Astrocyte of the spinal cord (primary cell): ENCODE results near the gene BAHCC1.
A peak's percentile ranks its signal among the peaks of the same experiment; 100 is the strongest.

Experiments
- DNase-seq: peaks from one replicate; pipeline ENCODE4 v3.0.0; 2011; ENCODE audit warnings: low read depth, low spot score
- H3K4me3 ChIP-seq: 2 replicates; pipeline ENCODE4 v1.5.1; 2011; ENCODE audit warnings: low read depth, mild to moderate bottlenecking, low read length, moderate library complexity
- in situ Hi-C: cut with HindIII; loops from 2 replicates; pipeline ENCODE4 v1.10.0; 2017; ENCODE audit warnings: low sequenced_read_pairs
- TF ChIP-seq, protein P1 (sequence below): IDR thresholded peaks from 2 replicates; pipeline ENCODE4 v1.5.1; 2012; ENCODE audit warnings: low read depth, mild to moderate bottlenecking, low read length, inconsistent platforms

The BAHCC1 gene

DNA sequence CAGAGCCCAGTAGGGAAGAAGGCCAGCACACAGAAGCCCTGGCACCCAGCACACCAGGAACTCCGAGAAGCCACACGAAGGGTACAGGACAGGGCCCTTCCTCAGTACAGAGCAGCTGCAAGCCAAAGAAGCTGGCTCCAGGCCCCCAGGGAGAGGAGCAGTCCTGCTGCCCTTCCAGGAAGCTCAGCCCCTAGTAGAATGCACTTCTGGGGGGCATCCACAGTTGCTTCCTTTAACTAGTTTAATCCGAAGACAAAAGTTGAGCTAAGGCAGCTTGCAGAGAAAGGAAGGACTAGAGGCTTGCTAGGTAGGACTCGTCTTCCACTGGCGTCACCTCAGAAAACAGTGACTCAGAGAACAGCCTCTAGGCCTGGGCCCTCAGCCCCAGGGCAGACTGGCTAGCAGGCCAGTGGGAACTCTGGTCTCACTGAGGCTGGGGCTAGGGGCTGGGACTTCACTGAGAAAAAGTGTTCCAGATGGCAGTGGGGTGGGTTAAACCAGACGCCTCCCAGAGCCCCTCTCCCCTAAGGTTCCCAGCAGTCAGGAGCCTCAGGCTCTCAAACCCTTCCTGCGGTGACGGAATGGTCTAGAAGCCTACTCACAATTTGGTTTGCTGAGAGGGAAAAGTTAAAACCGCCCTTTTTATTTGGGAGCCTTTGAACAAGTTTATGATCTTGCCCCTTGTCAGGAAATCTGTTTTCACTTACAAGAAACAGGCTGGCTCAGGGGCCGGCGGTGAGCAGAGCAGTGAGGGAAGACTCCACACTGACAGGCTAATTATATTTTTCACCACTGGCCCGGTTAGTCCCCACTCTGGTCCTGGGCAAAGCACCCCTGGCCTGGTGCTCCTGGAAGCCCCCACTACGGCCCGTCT lies 75.9 kb downstream of the BAHCC1 start:
- TF ChIP-seq, protein P1, sequence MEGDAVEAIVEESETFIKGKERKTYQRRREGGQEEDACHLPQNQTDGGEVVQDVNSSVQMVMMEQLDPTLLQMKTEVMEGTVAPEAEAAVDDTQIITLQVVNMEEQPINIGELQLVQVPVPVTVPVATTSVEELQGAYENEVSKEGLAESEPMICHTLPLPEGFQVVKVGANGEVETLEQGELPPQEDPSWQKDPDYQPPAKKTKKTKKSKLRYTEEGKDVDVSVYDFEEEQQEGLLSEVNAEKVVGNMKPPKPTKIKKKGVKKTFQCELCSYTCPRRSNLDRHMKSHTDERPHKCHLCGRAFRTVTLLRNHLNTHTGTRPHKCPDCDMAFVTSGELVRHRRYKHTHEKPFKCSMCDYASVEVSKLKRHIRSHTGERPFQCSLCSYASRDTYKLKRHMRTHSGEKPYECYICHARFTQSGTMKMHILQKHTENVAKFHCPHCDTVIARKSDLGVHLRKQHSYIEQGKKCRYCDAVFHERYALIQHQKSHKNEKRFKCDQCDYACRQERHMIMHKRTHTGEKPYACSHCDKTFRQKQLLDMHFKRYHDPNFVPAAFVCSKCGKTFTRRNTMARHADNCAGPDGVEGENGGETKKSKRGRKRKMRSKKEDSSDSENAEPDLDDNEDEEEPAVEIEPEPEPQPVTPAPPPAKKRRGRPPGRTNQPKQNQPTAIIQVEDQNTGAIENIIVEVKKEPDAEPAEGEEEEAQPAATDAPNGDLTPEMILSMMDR = no peak
- no peak overlapping the region for H3K4me3 ChIP-seq
- in situ Hi-C loops = no loop called here
- DNase-seq = peak; percentile 37

DNA sequence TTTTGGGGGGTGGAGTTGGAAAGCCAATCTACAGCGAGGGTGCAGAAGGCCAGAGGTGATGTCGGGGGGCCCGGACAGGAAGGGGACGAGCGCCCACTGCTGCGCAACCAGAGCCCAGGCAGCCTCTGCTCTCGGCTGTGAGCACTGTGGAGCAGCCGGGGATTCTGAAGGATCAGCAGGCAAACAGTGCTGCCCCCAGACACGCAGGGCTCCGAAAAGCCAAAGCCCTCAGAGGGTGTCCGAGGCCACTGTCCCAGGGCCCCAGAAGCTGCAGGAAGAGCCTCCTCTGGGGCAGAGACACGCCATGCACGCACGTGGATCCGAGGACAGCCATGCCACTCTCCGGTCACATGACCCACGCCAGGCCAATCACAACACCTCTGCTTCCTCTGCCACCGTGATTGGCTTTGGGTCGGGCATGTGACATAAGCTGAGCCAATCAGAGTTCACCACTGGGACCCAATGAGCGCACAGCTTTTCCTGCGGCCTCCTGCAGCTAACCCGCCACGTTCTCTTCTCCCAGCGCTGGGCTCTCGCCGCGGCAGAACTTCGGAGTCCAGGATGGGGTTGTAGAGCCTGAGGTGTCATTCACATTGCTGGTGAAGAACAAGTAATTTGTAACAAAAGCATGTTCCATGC lies 76.7 kb downstream of the BAHCC1 start:
- H3K4me3 ChIP-seq = no peak overlapping the region
- peak; percentile 74 for DNase-seq
- TF ChIP-seq, protein P1 = peak; percentile 27
- in situ Hi-C loops = no loop called here

DNA sequence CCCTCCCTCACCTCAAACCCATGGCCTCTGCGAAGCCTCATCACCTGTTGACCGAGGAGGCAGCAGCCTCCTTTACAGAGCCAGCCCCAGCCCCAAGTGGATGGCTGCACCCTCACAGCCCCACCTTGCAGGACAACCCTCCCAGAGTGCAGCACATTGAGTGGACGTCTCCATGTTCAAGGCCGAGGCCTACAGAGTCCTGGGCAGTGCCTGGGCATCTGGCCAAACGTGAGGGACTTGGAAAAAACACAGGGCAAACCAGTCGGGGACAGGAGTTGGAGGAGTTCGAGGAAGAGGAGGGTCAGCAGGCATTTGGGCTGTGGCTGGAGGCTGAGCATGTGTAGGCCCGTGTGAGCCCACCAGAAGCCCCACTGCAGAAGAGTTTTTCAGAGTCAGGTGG lies 77.8 kb downstream of the BAHCC1 start:
- in situ Hi-C loops = no loop called here
- no peak overlapping the region for H3K4me3 ChIP-seq
- TF ChIP-seq, protein P1 = no peak
- no peak for DNase-seq

DNA sequence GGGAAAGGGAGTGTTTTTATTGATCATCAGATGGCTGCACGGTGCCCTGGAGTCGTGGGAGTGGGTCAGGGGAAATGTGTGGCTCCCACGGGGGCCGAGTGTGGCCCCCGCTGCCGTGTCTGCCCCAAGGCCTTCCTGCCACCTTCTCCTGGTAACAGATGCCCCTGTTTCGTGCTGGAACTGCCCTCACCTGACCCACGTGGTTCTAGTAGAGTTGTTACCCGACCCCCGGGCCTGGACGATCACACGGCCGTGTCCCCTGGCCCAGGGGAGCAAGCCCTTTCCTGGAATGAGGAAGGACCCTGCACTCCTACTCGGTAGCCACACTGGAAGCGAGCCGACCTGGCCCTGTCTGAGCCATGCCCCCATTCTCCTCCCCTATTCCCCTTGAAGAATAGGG lies 79.7 kb downstream of the BAHCC1 start:
- in situ Hi-C loops = no loop called here

DNA sequence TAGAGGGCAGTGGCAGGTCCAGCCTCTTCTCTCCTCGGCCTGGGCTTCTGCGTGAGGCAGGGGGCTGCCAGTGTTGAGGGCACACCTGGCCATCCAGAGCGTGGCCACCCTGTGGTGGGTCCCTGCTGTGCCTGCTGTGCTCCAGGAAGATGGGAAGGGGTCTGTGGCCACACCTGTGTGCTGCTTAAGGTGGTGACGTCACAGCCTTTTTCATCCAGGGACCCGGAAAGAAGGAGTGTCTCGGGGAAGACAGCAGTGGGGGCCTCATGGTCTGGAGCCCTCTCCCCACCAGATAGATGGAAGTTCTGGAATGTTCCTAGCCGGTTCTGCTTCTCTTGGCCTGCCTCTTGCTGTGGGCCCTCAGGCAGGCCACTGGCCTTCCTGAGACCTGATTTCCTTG lies 80.8 kb downstream of the BAHCC1 start:
- DNase-seq = no peak
- in situ Hi-C loops = no loop called here
- no peak overlapping the region for H3K4me3 ChIP-seq
- TF ChIP-seq, protein P1 = no peak

More for the DNA sequence above, 79.7 kb downstream of the BAHCC1 start:
- DNase-seq = no peak
- H3K4me3 ChIP-seq = no peak overlapping the region
- TF ChIP-seq, protein P1 = no peak

DNA sequence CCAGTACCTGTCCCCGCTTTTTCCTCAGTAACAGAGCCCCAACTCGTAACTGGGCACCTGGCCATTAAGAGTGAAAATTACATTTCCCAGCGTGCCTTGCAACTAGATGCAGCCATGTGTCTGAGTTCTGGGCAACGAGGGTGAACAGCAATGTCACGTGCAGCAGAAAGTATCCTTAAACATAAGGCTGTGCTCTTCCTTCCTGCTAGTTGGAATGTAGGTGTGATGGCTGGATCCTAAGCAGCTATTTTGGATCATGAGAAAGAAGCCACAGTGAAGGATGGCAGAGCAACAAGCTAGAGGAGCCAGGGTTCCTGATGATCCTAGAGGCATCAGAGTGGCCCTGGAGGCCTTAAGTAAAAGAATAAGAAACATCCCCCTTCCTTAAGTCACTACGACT lies 81.4 kb downstream of the BAHCC1 start:
- in situ Hi-C loops = no loop called here
- no peak for DNase-seq
- TF ChIP-seq, protein P1 = no peak
- no peak overlapping the region for H3K4me3 ChIP-seq
